GM21367 (cell line): ENCODE results near the gene PLA2G4F.

Experiments
- ATAC-seq: cut with Tn5 transposase; IDR thresholded peaks from one replicate; pipeline ENCODE4 v1.9.1; 2021; ENCODE audit not compliant: unreplicated experiment

PLA2G4F gene

GRCh38 chr15:42147431-42147735, 9.1 kb downstream of the PLA2G4F start:
- no peak for ATAC-seq

- no peak for ATAC-seq
Measured at GRCh38 chr15:42146551-42147430, 9.6 kb downstream of the PLA2G4F start.

GRCh38 chr15:42145546-42146455, 10.6 kb downstream of the PLA2G4F start:
- ATAC-seq: no peak

- ATAC-seq: no peak
Measured at GRCh38 chr15:42144841-42145375, 11.5 kb downstream of the PLA2G4F start.

- ATAC-seq: no peak
Measured at GRCh38 chr15:42143866-42144625, 12.4 kb downstream of the PLA2G4F start.

- ATAC-seq: no peak
Measured at GRCh38 chr15:42143356-42143755, 13.1 kb downstream of the PLA2G4F start.

- ATAC-seq: no peak
Measured at GRCh38 chr15:42141795-42142667, 14.4 kb downstream of the PLA2G4F start.

- ATAC-seq: no peak
Measured at GRCh38 chr15:42141246-42141645, 15.2 kb downstream of the PLA2G4F start.

GRCh38 chr15:42140383-42141070, 15.9 kb downstream of the PLA2G4F start:
- ATAC-seq: no peak

- ATAC-seq: no peak
Measured at GRCh38 chr15:42139596-42139995, 16.8 kb downstream of the PLA2G4F start.

GRCh38 chr15:42138968-42139386, 17.5 kb downstream of the PLA2G4F start:
- ATAC-seq: no peak

- no peak for ATAC-seq
Measured at GRCh38 chr15:42138411-42138810, 18.0 kb downstream of the PLA2G4F start.

GRCh38 chr15:42137461-42138261, 18.8 kb downstream of the PLA2G4F start:
- ATAC-seq: no peak

- no peak for ATAC-seq
Measured at GRCh38 chr15:42136513-42136912, 19.9 kb downstream of the PLA2G4F start.

GRCh38 chr15:42135351-42135750, 21.1 kb downstream of the PLA2G4F start:
- no peak for ATAC-seq

- ATAC-seq: no peak
Measured at GRCh38 chr15:42134617-42135245, 21.7 kb downstream of the PLA2G4F start.

GRCh38 chr15:42133886-42134502, 22.4 kb downstream of the PLA2G4F start:
- no peak for ATAC-seq

- no peak for ATAC-seq
Measured at GRCh38 chr15:42133356-42133755, 23.1 kb downstream of the PLA2G4F start.
